HEK293 (cell line): ENCODE results near the gene NRIP3.

Experiments used
- CTCF ChIA-PET: fragments of 350-600 bp; formaldehyde crosslinking; extraction: SDS; loops from one replicate; lab custom pipeline; 2021; ENCODE audit warnings: antibody characterized with exemption; lab: Yijun Ruan, JAX
- POLR2A ChIA-PET: fragments of 300-600 bp; formaldehyde crosslinking; extraction: SDS; loops from one replicate; lab custom pipeline; 2020; ENCODE audit warnings: antibody characterized with exemption, inconsistent platforms; lab: Yijun Ruan, JAX
- H3K27ac ChIP-seq: fragments of 200-500 bp; sonication (Bioruptor generic); 2 replicates; pipeline ENCODE4 v1.5.1; 2014; ENCODE audit warnings: low read depth, low read length, control low read depth, inconsistent platforms; ENCODE audit errors: extremely low read depth
- H3K36me3 ChIP-seq, 2 experiments: fragments of 200-500 bp in 1 of 2; sonication (Bioruptor generic) in 1 of 2; 1 replicate in 1 of 2; 2 replicates in 1 of 2; pipeline ENCODE4 v1.5.1; 2014 to 2017; ENCODE audit warnings: inconsistent platforms in 2 of 2, low read length in 2 of 2; ENCODE audit not compliant: control insufficient read depth in 2 of 2, insufficient read depth in 1 of 2
- H3K4me1 ChIP-seq: fragments of 200-500 bp; sonication (Bioruptor generic); 2 replicates; pipeline ENCODE4 v1.5.1; 2014; ENCODE audit warnings: mild to moderate bottlenecking, low read length, inconsistent platforms; ENCODE audit not compliant: control insufficient read depth, insufficient read depth
- H3K4me3 ChIP-seq: 2 replicates; pipeline ENCODE4 v1.5.1; 2011; ENCODE audit warnings: low read depth, mild to moderate bottlenecking, control low read depth, low read length, moderate library complexity
- H3K9me3 ChIP-seq: fragments of 200-500 bp; sonication (Bioruptor generic); 2 replicates; pipeline ENCODE4 v1.5.1; 2014; ENCODE audit warnings: low read depth, low read length, inconsistent platforms; ENCODE audit not compliant: control insufficient read depth, insufficient read depth
- AEBP2 ChIP-seq: fragments of 450-650 bp; formaldehyde crosslinking; IDR thresholded peaks from 2 replicates; pipeline ENCODE4 v1.5.1; 2016; ENCODE audit warnings: missing biosample characterization, missing genetic modification characterization, borderline replicate concordance
- MYNN ChIP-seq: fragments of 450-650 bp; formaldehyde crosslinking; IDR thresholded peaks from 2 replicates; pipeline ENCODE4 v1.5.1; 2016; ENCODE audit warnings: missing biosample characterization, missing genetic modification characterization, borderline replicate concordance
- PRDM10 ChIP-seq: fragments of 450-650 bp; formaldehyde crosslinking; IDR thresholded peaks from 2 replicates; pipeline ENCODE4 v1.5.1; 2016; ENCODE audit warnings: missing biosample characterization, missing genetic modification characterization
- WT1 ChIP-seq: fragments of 450-650 bp; formaldehyde crosslinking; IDR thresholded peaks from 2 replicates; pipeline ENCODE4 v1.5.1; 2016; ENCODE audit warnings: missing biosample characterization, missing genetic modification characterization
- ZNF112 ChIP-seq: fragments of 450-650 bp; formaldehyde crosslinking; IDR thresholded peaks from 2 replicates; pipeline ENCODE4 v1.5.0; 2017; ENCODE audit warnings: missing biosample characterization, missing genetic modification characterization
- ZNF157 ChIP-seq: fragments of 450-650 bp; formaldehyde crosslinking; IDR thresholded peaks from 2 replicates; pipeline ENCODE4 v1.5.1; 2016; ENCODE audit warnings: missing biosample characterization, missing genetic modification characterization
- ZNF521 ChIP-seq: fragments of 450-650 bp; formaldehyde crosslinking; IDR thresholded peaks from 2 replicates; pipeline ENCODE4 v1.5.1; 2017; ENCODE audit warnings: missing biosample characterization, mild to moderate bottlenecking, missing genetic modification characterization
- ZNF529 ChIP-seq: fragments of 450-650 bp; formaldehyde crosslinking; IDR thresholded peaks from 2 replicates; pipeline ENCODE4 v1.5.1; 2017; ENCODE audit warnings: missing genetic modification characterization, missing biosample characterization; ENCODE audit not compliant: insufficient replicate concordance
- ZNF654 ChIP-seq: fragments of 450-650 bp; formaldehyde crosslinking; IDR thresholded peaks from 2 replicates; pipeline ENCODE4 v1.5.1; 2016; ENCODE audit warnings: low read depth, missing biosample characterization, missing genetic modification characterization
- ZNF664 ChIP-seq: fragments of 450-650 bp; formaldehyde crosslinking; IDR thresholded peaks from 2 replicates; pipeline ENCODE4 v1.5.1; 2016; ENCODE audit warnings: missing biosample characterization, missing genetic modification characterization
- ZNF747 ChIP-seq: fragments of 450-650 bp; formaldehyde crosslinking; IDR thresholded peaks from 2 replicates; pipeline ENCODE4 v1.5.1; 2016; ENCODE audit warnings: missing biosample characterization, missing genetic modification characterization
- ZNF768 ChIP-seq: fragments of 450-650 bp; formaldehyde crosslinking; IDR thresholded peaks from 2 replicates; pipeline ENCODE4 v1.5.1; 2018; ENCODE audit warnings: missing biosample characterization, mild to moderate bottlenecking, missing genetic modification characterization
- ZNF776 ChIP-seq: fragments of 450-650 bp; formaldehyde crosslinking; IDR thresholded peaks from 2 replicates; pipeline ENCODE4 v1.5.0; 2017; ENCODE audit warnings: missing biosample characterization, missing genetic modification characterization, borderline replicate concordance
- ZNF785 ChIP-seq: fragments of 450-650 bp; formaldehyde crosslinking; IDR thresholded peaks from 2 replicates; pipeline ENCODE4 v1.5.1; 2016; ENCODE audit warnings: missing biosample characterization, missing genetic modification characterization
- ZNF791 ChIP-seq: fragments of 450-650 bp; formaldehyde crosslinking; IDR thresholded peaks from 2 replicates; pipeline ENCODE4 v1.5.1; 2016; ENCODE audit warnings: missing biosample characterization, missing genetic modification characterization
- ZSCAN16 ChIP-seq: fragments of 450-650 bp; formaldehyde crosslinking; IDR thresholded peaks from 2 replicates; pipeline ENCODE4 v1.5.1; 2016; ENCODE audit warnings: missing biosample characterization, missing genetic modification characterization
- ZSCAN4 ChIP-seq: fragments of 450-650 bp; formaldehyde crosslinking; IDR thresholded peaks from 2 replicates; pipeline ENCODE4 v1.5.1; 2017; ENCODE audit warnings: missing biosample characterization, missing genetic modification characterization

Gene NRIP3

GRCh38 chr11:9030601-9031000 is 26.8 kb upstream of the NRIP3 start:
- Histone ChIP-seq H3K4me1 (no peaks in the 10 kb centered on the region), H3K4me3 (no peak overlapping the region), H3K36me3 (no peaks in the 10 kb centered on the region), H3K9me3 (no peaks in the 10 kb centered on the region), H3K27ac (no peak overlapping the region)
- TF ChIP-seq ZNF768 (no peak), PRDM10 (tag by site-specific recombination) (no peak), ZNF791 (tag by site-specific recombination) (no peak), ZNF664 (no peak), ZNF785 (tag by site-specific recombination) (no peak), ZSCAN4 (no peak)
- CTCF ChIA-PET = interaction anchor here (0.5 to 4.0 kb wide), 2 partner anchors 15 to 56 kb away, joined by 4 to 29 read pairs; no protein-coding TSS in a partner anchor
- POLR2A ChIA-PET = interaction anchor here (0.5 kb wide), 1 partner anchor 430 kb away, joined by 3 read pairs; the partner anchor contains the start of gene ZNF143

- CTCF ChIA-PET = interaction anchor here (4.0 kb wide), 1 partner anchor 14 kb away, joined by 29 read pairs; no protein-coding TSS in a partner anchor
- no peak for TF ChIP-seq ZNF747 (tag by site-specific recombination)
- no peak for TF ChIP-seq ZNF529
- Histone ChIP-seq H3K4me1 (no peaks in the 10 kb centered on the region), H3K27ac (no peak overlapping the region), H3K9me3 (no peaks in the 10 kb centered on the region), H3K4me3 (no peak overlapping the region), H3K36me3 (no peaks in the 10 kb centered on the region)
- POLR2A ChIA-PET = no interaction called here
These were observed 25.6 kb upstream of the NRIP3 start for GRCh38 chr11:9029422-9029821.

GRCh38 chr11:9028581-9028980 is 24.8 kb upstream of the NRIP3 start:
- POLR2A ChIA-PET = no interaction called here
- H3K36me3 ChIP-seq = no peaks in the 10 kb centered on the region
- TF ChIP-seq MYNN (tag by site-specific recombination) = no peak
- TF ChIP-seq ZSCAN16 (tag by site-specific recombination) = no peak
- no peak for TF ChIP-seq ZNF521 (tag by site-specific recombination)
- no peak for TF ChIP-seq ZNF157 (tag by site-specific recombination)
- TF ChIP-seq ZNF654 (tag by site-specific recombination) = no peak
- TF ChIP-seq ZNF112 (tag by site-specific recombination) = no peak
- TF ChIP-seq WT1 (tag by site-specific recombination) = no peak
- no peak for TF ChIP-seq AEBP2 (tag by site-specific recombination)
- no peak for TF ChIP-seq ZNF776 (tag by site-specific recombination)
- TF ChIP-seq, all 188 proteins: peak for 0
- Histone ChIP-seq H3K4me1 (no peaks in the 10 kb centered on the region), H3K27ac (no peak overlapping the region), H3K9me3 (no peaks in the 10 kb centered on the region), H3K4me3 (no peak overlapping the region)
- CTCF ChIA-PET = interaction anchor here (0.7 to 4.0 kb wide), 5 partner anchors 8 to 109 kb away, joined by 3 to 29 read pairs (median 3); no protein-coding TSS in a partner anchor
